ENCODE results near the gene LZIC.

DNA sequence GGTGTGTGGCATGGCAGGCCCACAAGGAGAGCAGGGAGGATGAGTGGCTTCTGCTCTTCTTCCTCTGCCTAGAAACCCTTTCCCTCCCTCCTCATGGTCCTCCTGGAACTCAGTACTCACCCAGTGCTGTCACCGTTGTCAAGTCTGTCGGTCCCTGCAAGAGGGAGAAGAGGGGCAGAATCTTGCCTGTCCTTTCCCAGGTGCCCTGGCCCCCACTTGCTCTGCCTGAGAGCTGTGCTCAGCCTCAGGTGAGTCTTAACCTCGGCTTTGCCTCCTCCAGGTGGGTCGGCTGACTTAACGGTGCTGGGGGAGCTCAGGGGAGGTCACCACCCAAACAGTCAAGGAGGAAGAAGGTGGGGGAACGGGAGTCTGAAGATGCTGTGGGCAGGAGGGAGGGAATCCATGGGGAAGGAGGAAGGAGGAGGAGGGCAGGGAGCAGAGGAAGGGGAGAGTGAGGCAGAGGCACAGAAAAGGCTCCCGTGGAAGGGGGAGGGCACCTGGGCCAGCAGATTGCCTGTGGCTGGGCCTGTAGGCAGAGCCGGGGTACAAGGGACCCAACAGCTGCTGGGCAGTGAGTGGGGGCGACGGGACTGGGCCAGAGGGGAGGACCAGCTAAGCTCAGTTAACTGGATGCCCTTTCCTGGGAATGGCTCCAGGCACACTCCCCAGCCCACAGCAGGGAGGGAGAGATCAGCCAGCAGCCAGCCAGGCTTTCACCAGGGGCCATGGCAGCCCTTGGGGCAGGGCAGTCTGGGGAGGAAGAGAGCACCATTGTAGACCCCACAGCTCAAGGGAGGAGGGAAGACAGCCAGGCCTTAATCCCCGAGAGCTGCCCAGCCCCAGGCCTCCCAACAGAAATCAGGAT, 59.4 kb downstream of the LZIC start:
- TF ChIP-seq, protein P1, sequence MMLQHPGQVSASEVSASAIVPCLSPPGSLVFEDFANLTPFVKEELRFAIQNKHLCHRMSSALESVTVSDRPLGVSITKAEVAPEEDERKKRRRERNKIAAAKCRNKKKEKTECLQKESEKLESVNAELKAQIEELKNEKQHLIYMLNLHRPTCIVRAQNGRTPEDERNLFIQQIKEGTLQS (CRISPR knock-in tag; IDR thresholded peaks at IDR 0.05), result no peak
- TF ChIP-seq, protein P2, sequence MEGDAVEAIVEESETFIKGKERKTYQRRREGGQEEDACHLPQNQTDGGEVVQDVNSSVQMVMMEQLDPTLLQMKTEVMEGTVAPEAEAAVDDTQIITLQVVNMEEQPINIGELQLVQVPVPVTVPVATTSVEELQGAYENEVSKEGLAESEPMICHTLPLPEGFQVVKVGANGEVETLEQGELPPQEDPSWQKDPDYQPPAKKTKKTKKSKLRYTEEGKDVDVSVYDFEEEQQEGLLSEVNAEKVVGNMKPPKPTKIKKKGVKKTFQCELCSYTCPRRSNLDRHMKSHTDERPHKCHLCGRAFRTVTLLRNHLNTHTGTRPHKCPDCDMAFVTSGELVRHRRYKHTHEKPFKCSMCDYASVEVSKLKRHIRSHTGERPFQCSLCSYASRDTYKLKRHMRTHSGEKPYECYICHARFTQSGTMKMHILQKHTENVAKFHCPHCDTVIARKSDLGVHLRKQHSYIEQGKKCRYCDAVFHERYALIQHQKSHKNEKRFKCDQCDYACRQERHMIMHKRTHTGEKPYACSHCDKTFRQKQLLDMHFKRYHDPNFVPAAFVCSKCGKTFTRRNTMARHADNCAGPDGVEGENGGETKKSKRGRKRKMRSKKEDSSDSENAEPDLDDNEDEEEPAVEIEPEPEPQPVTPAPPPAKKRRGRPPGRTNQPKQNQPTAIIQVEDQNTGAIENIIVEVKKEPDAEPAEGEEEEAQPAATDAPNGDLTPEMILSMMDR (CRISPR knock-in tag; IDR thresholded peaks at IDR 0.05), result no peak
- no peak for TF ChIP-seq SP1 (IDR thresholded peaks at IDR 0.05)
- no peak for TF ChIP-seq SP1 (CRISPR knock-in tag; IDR thresholded peaks at IDR 0.05)
- TF ChIP-seq ZNF30 (CRISPR knock-in tag; IDR thresholded peaks at IDR 0.05), result no peak
- no peak for TF ChIP-seq KLF13 (CRISPR knock-in tag; IDR thresholded peaks at IDR 0.05)
- TF ChIP-seq RAD21 (CRISPR knock-in tag; IDR thresholded peaks at IDR 0.05), result no peak
- TF ChIP-seq AHR (CRISPR knock-in tag; IDR thresholded peaks at IDR 0.05), result no peak
- TF ChIP-seq TCF7 (IDR thresholded peaks at IDR 0.05; ENCODE audit: low read depth), result no peak
- TF ChIP-seq ZNF761 (CRISPR knock-in tag; conservative IDR thresholded peaks at IDR 0.05), result no peak
- no peak for TF ChIP-seq TAF1 (CRISPR knock-in tag; IDR thresholded peaks at IDR 0.05)
- no peak for TF ChIP-seq ZNF841 (CRISPR knock-in tag; IDR thresholded peaks at IDR 0.05; ENCODE audit: borderline replicate concordance)
